ENCODE results near the gene AKAP6.

The AKAP6 gene

GRCh38 chr14:32694795-32695449 is 365.8 kb downstream of the AKAP6 start:
- H3K4me1 Mint-ChIP-seq = peaks cover 19% of the 10 kb centered on the region
- TF ChIP-seq CTCF (IDR thresholded peaks at IDR 0.05) = no peak

GRCh38 chr14:32696325-32697091 is 367.4 kb downstream of the AKAP6 start:
- Mint-ChIP-seq H3K27ac (no peak overlapping the region), H3K9me3 (no peaks in the 10 kb centered on the region), H3K36me3 (ENCODE audit: low read depth) (no peaks in the 10 kb centered on the region), H3K27me3 (ENCODE audit: low read depth, poor library complexity) (no peaks in the 10 kb centered on the region), H3K4me1 (peaks cover 19% of the 10 kb centered on the region), H3K4me3 (no peak overlapping the region)
- DNase-seq = no peak
- no peak for TF ChIP-seq CTCF (IDR thresholded peaks at IDR 0.05)

More at GRCh38 chr14:32694795-32695449, 365.8 kb downstream of the AKAP6 start:
- no peak overlapping the region for H3K4me3 Mint-ChIP-seq
- no peak for DNase-seq
- no peaks in the 10 kb centered on the region for H3K27me3 Mint-ChIP-seq (ENCODE audit: low read depth, poor library complexity)
- no peaks in the 10 kb centered on the region for H3K9me3 Mint-ChIP-seq
- H3K27ac Mint-ChIP-seq = no peak overlapping the region
- no peaks in the 10 kb centered on the region for H3K36me3 Mint-ChIP-seq (ENCODE audit: low read depth)

- no peaks in the 10 kb centered on the region for H3K9me3 Mint-ChIP-seq
- no peaks in the 10 kb centered on the region for H3K36me3 Mint-ChIP-seq (ENCODE audit: low read depth)
- peaks cover 19% of the 10 kb centered on the region for H3K4me1 Mint-ChIP-seq
- DNase-seq = no peak
- no peak for TF ChIP-seq CTCF (IDR thresholded peaks at IDR 0.05)
- no peak overlapping the region for H3K4me3 Mint-ChIP-seq
- H3K27me3 Mint-ChIP-seq (ENCODE audit: low read depth, poor library complexity) = no peaks in the 10 kb centered on the region
- no peak overlapping the region for H3K27ac Mint-ChIP-seq
Measured at GRCh38 chr14:32697114-32697513, 368.0 kb downstream of the AKAP6 start.

- Mint-ChIP-seq H3K4me1 (peaks cover 20% of the 10 kb centered on the region), H3K27ac (no peak overlapping the region)
Measured at GRCh38 chr14:32697704-32698103, 368.6 kb downstream of the AKAP6 start.

GRCh38 chr14:32698831-32699230 is 369.7 kb downstream of the AKAP6 start:
- peaks cover 14% of the 10 kb centered on the region for H3K4me1 Mint-ChIP-seq
- no peak for TF ChIP-seq CTCF (IDR thresholded peaks at IDR 0.05)
- no peaks in the 10 kb centered on the region for H3K9me3 Mint-ChIP-seq
- H3K4me3 Mint-ChIP-seq = no peak overlapping the region
- no peak for DNase-seq
- no peak overlapping the region for H3K27ac Mint-ChIP-seq
- H3K27me3 Mint-ChIP-seq (ENCODE audit: low read depth, poor library complexity) = no peaks in the 10 kb centered on the region
- H3K36me3 Mint-ChIP-seq (ENCODE audit: low read depth) = no peaks in the 10 kb centered on the region

More at GRCh38 chr14:32697704-32698103, 368.6 kb downstream of the AKAP6 start:
- Mint-ChIP-seq H3K4me3 (no peak overlapping the region), H3K27me3 (ENCODE audit: low read depth, poor library complexity) (no peaks in the 10 kb centered on the region), H3K9me3 (no peaks in the 10 kb centered on the region), H3K36me3 (ENCODE audit: low read depth) (no peaks in the 10 kb centered on the region)
- no peak for TF ChIP-seq CTCF (IDR thresholded peaks at IDR 0.05)
- DNase-seq = no peak
